ENCODE measurements around the gene PSD4. TPM values are rescaled to one million over a fixed set of nuclear protein-coding genes. Genes with fewer than 3 reads are reported as not detected.

Gene PSD4
- total RNA-seq, 1 experiment from 2014 or later, result 12.6 TPM

GRCh38 chr2:113181258-113182051 is 7.7 kb downstream of the PSD4 start:
- TF ChIP-seq JUND (IDR thresholded peaks at IDR 0.05) (no peak), RAD21 (IDR thresholded peaks at IDR 0.05; ENCODE audit: low read depth) (no peak), ATF3 (IDR thresholded peaks at IDR 0.05) (no peak), ZNF274 (IDR thresholded peaks at IDR 0.05; ENCODE audit: low read depth, low read length) (no peak), EZH2phosphoT487 (IDR thresholded peaks at IDR 0.05; ENCODE audit: borderline replicate concordance) (no peak), TCF7L2 (IDR thresholded peaks at IDR 0.05; ENCODE audit: borderline replicate concordance, extremely low read depth, insufficient read depth, insufficient read length) (no peak), POLR2AphosphoS5 (IDR thresholded peaks at IDR 0.05; ENCODE audit: low read depth, low read length) (no peak), SRF (IDR thresholded peaks at IDR 0.05; ENCODE audit: low read depth) (no peak), FOSL1 (IDR thresholded peaks at IDR 0.05; ENCODE audit: low read depth) (no peak), REST (IDR thresholded peaks at IDR 0.05; ENCODE audit: low read depth) (no peak), CEBPB (IDR thresholded peaks at IDR 0.05; ENCODE audit: low read depth) (no peak), EZH2 (IDR thresholded peaks at IDR 0.05) (no peak), EGR1 (IDR thresholded peaks at IDR 0.05; ENCODE audit: low read depth) (no peak), SIN3A (IDR thresholded peaks at IDR 0.05; ENCODE audit: low read depth) (no peak), ZFX (IDR thresholded peaks at IDR 0.05) (no peak), ZBTB33 (IDR thresholded peaks at IDR 0.05; ENCODE audit: extremely low read depth, insufficient replicate concordance, low read length) (no peak), CTCF (IDR thresholded peaks at IDR 0.05 in 2 of 3, conservative IDR thresholded peaks at IDR 0.05 in 1 of 3; ENCODE audit: borderline replicate concordance in 1 of 3, insufficient read depth in 1 of 3, low read depth in 2 of 3, low read length in 2 of 3) (no peak), ELF1 (IDR thresholded peaks at IDR 0.05; ENCODE audit: borderline replicate concordance, low read depth) (no peak)
- POLR2A ChIA-PET, result no interaction called here
- CTCF ChIA-PET, result no interaction called here
- Histone ChIP-seq H3K27ac (ENCODE audit: low read depth, low read length) (no peak overlapping the region), H3K36me3 (ENCODE audit: control insufficient read depth in 1 of 2, insufficient read depth in 2 of 2, low read length in 2 of 2) (no peaks in the 10 kb centered on the region), H2AFZ (ENCODE audit: low read depth, low read length, poor library complexity, severe bottlenecking) (no peak overlapping the region), H3K9me2 (ENCODE audit: insufficient read depth) (no peaks in the 10 kb centered on the region), H3K79me2 (ENCODE audit: insufficient read depth, low read length) (no peaks in the 10 kb centered on the region), H3K9me3 (ENCODE audit: control insufficient read depth in 1 of 2, insufficient read depth in 1 of 2, low read depth in 1 of 2, low read length in 2 of 2) (no peaks in the 10 kb centered on the region), H3K9ac (ENCODE audit: low read length) (no peak overlapping the region), H4K20me1 (ENCODE audit: insufficient read depth) (no peaks in the 10 kb centered on the region), H3K4me2 (ENCODE audit: low read length) (no peak overlapping the region), H3K4me1 (ENCODE audit: control insufficient read depth in 1 of 2, insufficient read depth in 2 of 2, low read length in 2 of 2) (no peaks in the 10 kb centered on the region; a peak in 1 of 4 replicates), H3K4me3 (replicated peaks in 1 of 2; ENCODE audit: low read depth in 1 of 2, low read length in 2 of 2) (no peak overlapping the region), H3K27me3 (ENCODE audit: insufficient read depth, low read length) (no peaks in the 10 kb centered on the region)
- RAD21 ChIA-PET (ENCODE audit: low non-redundant PET in 1 of 2, low total read pairs in 2 of 2, uncharacterized antibody in 2 of 2, unreplicated experiment in 2 of 2), result no interaction called here
- no peak for DNase-seq (ENCODE audit: low read depth, low spot score)
- no peak for ATAC-seq
- no TSS peak for BruUV-seq (replicated peaks)
- intact Hi-C loops (cut with micrococcal nuclease), result no loop called here

All from HCT116 (cell line).